Lower leg skin (tissue), 4 donors: ENCODE results near the gene KCNIP2. TPM values are rescaled to one million over a fixed set of nuclear protein-coding genes. Genes with fewer than 3 reads are reported as not detected.

Source experiments
- DNase-seq, 2 donors: peaks; one replicate each; pipeline ENCODE4 v3.0.0-alpha.2; 2019; ENCODE audit warnings: low spot score in 2 of 2
- H3K4me3 ChIP-seq: fragments of 200-600 bp; sonication (generic); 2 replicates; pipeline ENCODE4 v1.5.1; 2017; ENCODE audit warnings: mild to moderate bottlenecking, low read depth; ENCODE audit not compliant: poor library complexity, severe bottlenecking
- POLR2A ChIP-seq, 2 donors: fragments of 450-650 bp; IDR thresholded peaks; one replicate each; pipeline ENCODE4 v1.6.1; 2016 to 2017; ENCODE audit warnings: antibody characterized with exemption in 2 of 2, mild to moderate bottlenecking in 1 of 2, moderate library complexity in 1 of 2
- WGBS, 2 donors: methylation state at CpG; one replicate each; pipeline ENCODE4 v1.1.5; 2018; 5-methylcytosine and 5-hydroxymethylcytosine counted together
- intact Hi-C: fragments of 100-400 bp; cut with DNase I; formaldehyde crosslinking; loops from one replicate; pipeline ENCODE4 v1.15.0; 2023; ENCODE audit warnings: low total_unique reads
- total RNA-seq, 4 donors: library from RNA; depleted of rRNA; stranded (reverse); fragments of >200 nt; gene quantifications; one replicate each; pipeline ENCODE4 v1.1.0, GENCODE V29; 2016
- TF ChIP-seq, protein P1 (sequence below), 3 donors: fragments of 450-650 bp; IDR thresholded peaks; one replicate each; pipeline ENCODE4 v1.5.1; 2016; ENCODE audit warnings: antibody characterized with exemption in 3 of 3, mild to moderate bottlenecking in 3 of 3, moderate library complexity in 2 of 3

KCNIP2 gene
- total RNA-seq, 4 donors from 2014 or later = 1.7 to 5.2 (median 3.1) TPM

DNA sequence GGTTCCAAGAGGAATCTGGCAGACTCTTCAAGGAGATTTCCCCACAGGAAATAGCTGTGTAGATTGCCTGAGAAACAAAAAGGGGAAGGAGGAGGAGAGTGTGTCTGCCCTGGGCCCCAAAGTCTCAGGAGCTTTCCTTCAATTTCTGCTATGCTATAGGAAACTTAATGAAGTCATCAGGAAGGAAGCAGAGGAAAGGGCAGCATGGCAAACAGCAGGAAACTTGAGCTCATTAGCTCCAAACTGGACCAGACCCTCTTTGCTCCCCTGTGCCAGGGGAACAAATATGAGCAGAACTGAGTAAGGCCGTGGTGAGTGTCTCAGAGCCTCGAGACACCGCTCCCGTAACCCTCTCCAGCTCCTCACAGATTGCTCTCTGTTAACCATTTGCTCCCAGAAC, 4.8 kb upstream of the KCNIP2 start:
- intact Hi-C loops = loop anchor here (10.0 kb wide), 1 partner anchor 156 kb away; no protein-coding TSS in a partner anchor

DNA sequence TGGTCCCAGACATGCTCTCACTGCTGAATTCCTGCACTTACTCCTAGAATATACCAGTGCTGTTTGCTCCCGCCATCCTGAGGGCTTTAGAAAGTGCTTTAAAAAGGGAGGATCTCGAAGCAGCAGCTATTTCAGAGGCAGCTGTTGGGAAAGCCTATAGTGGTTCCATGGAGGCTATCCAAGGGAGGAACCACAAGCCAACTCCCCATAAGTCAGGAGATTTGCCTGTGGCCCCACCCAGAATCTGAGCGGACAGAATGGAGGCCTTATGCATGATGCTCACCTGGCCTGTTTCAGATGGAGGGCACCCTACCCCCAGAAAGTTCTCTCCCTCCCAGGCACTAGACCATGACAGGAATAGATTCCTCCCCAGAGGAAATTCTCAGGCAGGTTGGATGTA, 2.3 kb upstream of the KCNIP2 start:
- no peak for DNase-seq
- TF ChIP-seq, protein P1, sequence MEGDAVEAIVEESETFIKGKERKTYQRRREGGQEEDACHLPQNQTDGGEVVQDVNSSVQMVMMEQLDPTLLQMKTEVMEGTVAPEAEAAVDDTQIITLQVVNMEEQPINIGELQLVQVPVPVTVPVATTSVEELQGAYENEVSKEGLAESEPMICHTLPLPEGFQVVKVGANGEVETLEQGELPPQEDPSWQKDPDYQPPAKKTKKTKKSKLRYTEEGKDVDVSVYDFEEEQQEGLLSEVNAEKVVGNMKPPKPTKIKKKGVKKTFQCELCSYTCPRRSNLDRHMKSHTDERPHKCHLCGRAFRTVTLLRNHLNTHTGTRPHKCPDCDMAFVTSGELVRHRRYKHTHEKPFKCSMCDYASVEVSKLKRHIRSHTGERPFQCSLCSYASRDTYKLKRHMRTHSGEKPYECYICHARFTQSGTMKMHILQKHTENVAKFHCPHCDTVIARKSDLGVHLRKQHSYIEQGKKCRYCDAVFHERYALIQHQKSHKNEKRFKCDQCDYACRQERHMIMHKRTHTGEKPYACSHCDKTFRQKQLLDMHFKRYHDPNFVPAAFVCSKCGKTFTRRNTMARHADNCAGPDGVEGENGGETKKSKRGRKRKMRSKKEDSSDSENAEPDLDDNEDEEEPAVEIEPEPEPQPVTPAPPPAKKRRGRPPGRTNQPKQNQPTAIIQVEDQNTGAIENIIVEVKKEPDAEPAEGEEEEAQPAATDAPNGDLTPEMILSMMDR (IDR thresholded peaks at IDR 0.05) = no peak
- TF ChIP-seq POLR2A (IDR thresholded peaks at IDR 0.05) = no peak
- 89 to 96% methylated on average over 3 of the region's 3 CpGs for WGBS, 2 donors
- intact Hi-C loops = loop anchor here (10.0 kb wide), 1 partner anchor 159 kb away; no protein-coding TSS in a partner anchor
- H3K4me3 ChIP-seq = no peak overlapping the region

More for the DNA sequence above, 4.8 kb upstream of the KCNIP2 start:
- H3K4me3 ChIP-seq = no peak overlapping the region
- DNase-seq = peak in 1 of 2 donors; percentile 52
- WGBS, 2 donors = 65 to 67% methylated on average over 4 of the region's 4 CpGs
- TF ChIP-seq POLR2A (IDR thresholded peaks at IDR 0.05) = no peak
- TF ChIP-seq, protein P1 (IDR thresholded peaks at IDR 0.05) = no peak

DNA sequence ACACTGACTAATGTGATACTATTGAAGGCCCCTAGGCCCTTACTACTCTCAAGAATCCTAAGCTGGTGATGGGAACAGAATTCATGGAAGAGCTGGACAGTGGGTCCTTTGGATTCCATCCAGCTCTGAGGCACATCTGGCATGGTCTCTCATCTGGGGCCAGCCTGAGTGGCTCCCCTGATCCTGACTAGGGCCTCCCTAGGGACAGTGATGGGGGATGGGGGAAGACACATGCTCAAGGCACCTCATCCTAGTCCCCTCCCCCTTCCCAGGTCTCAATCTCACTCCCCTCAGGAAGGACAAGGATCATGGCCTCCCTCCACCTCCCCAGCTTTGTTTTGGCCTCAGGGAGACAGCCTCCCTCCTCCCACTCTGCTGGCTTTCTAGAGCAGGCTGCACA, 1.8 kb downstream of the KCNIP2 start:
- TF ChIP-seq POLR2A (IDR thresholded peaks at IDR 0.05) = no peak
- TF ChIP-seq, protein P1 (IDR thresholded peaks at IDR 0.05) = no peak
- intact Hi-C loops = loop anchor here (10.0 kb wide), 1 partner anchor 163 kb away; no protein-coding TSS in a partner anchor
- H3K4me3 ChIP-seq = no peak overlapping the region
- DNase-seq = no peak

DNA sequence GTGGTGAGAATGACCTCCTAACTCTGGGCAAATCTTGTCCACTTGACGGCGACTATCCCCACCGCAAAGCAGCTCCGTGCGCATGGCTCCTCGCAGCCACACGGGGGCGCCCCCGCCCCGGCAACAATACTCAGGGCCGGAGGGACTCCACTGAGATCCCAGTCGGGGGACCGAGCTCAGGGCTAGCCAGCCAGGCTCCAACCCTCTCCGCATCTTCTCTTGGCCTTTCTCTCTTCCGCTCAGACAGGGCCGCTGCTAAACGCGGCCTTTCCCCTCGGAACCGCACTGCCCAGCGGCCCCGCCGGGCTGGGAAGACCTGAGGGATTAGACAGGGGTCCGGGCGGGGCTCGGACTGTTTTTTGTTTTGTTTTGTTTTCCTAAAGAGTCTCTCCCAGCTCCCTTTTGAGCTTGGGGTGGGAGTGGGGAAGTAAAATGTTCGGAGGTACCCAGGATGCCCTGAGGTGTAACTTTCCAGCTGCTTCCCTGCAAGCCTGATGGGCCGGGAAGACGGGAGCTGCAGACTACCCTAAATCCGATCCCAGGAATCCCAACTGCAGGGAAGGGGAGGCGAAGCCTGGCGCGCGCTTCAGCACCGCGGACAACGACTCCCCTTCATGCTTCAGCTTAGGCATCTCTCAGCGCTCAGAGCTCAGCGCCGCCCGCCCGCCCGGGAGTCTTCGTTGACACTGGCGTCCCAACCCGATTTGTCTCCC, 2.7 kb downstream of the KCNIP2 start:
- 4% methylated on average over 30 to 40 of the region's 46 CpGs for WGBS, 2 donors
- no peak overlapping the region for H3K4me3 ChIP-seq
- DNase-seq = peak; percentile 63 to 94
- no peak for TF ChIP-seq POLR2A (IDR thresholded peaks at IDR 0.05)
- TF ChIP-seq, protein P1 (IDR thresholded peaks at IDR 0.05) = no peak
- intact Hi-C loops = loop anchor here (10.0 kb wide), 1 partner anchor 164 kb away; no protein-coding TSS in a partner anchor

DNA sequence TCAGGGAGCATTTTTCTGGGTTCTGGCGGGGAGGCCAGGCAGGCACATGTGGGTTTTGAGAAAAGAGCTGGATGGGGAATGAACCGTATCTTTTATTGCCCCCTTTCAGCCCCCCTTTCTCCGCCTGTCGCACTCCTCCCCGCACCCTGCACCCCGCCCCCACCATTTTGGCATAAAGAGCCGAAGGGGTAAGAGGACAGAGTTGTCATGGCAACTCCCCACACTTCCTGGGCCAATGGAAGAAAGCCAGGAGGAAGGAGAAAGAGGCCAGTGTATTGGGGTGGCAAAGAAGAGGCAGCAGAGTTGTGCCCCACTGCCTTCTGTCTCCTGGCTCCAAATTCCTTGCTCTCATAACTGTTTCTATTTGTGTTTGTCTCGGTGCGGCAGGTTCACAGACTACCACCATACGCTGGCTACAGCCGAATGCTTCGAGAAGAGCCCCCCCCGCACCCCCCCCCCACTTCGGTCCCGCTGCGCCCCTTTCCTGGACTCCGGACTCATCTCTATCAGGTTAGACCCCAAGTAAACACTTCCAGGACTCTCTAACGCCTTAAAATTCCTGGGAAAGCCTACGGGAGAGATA, 3.4 kb downstream of the KCNIP2 start:
- TF ChIP-seq, protein P1 (IDR thresholded peaks at IDR 0.05) = no peak
- no peak for TF ChIP-seq POLR2A (IDR thresholded peaks at IDR 0.05)
- no peak overlapping the region for H3K4me3 ChIP-seq
- DNase-seq = no peak
- 1% methylated on average over 19 of the region's 19 CpGs for WGBS, 2 donors
- intact Hi-C loops = loop anchor here (10.0 kb wide), 1 partner anchor 165 kb away; no protein-coding TSS in a partner anchor
